HepG2 (cell line): ENCODE results near the gene SPANXN4. TPM values are rescaled to one million over a fixed set of nuclear protein-coding genes. Genes with fewer than 3 reads are reported as not detected.

Experiments used
- PTBP1 ChIP-seq: fragments of 200-400 bp; formaldehyde crosslinking; IDR thresholded peaks from 2 replicates; pipeline ENCODE4 v1.6.1; 2018; ENCODE audit warnings: low read length, low read depth; ENCODE audit not compliant: poor library complexity, severe bottlenecking
- XRCC5 ChIP-seq: fragments of 200-400 bp; formaldehyde crosslinking; optimal IDR thresholded peaks from 2 replicates; pipeline ENCODE3; 2017; ENCODE audit warnings: mild to moderate bottlenecking, low read length
- ZBTB34 ChIP-seq: sonication (generic); formaldehyde crosslinking; IDR thresholded peaks from 2 replicates; pipeline ENCODE4 v1.8.0; 2022; ENCODE audit warnings: mild to moderate bottlenecking, missing genetic modification reagents
- ZBTB43 ChIP-seq: sonication (generic); formaldehyde crosslinking; conservative IDR thresholded peaks from 2 replicates; pipeline ENCODE4 v1.4.0; 2020; ENCODE audit warnings: missing genetic modification reagents
- ZNF276 ChIP-seq: sonication (generic); formaldehyde crosslinking; IDR thresholded peaks from 2 replicates; pipeline ENCODE4 v1.4.0; 2020; ENCODE audit warnings: mild to moderate bottlenecking, low read depth, missing genetic modification reagents
- ZNF512 ChIP-seq: sonication (generic); formaldehyde crosslinking; IDR thresholded peaks from 2 replicates; pipeline ENCODE4 v1.4.0; 2020; ENCODE audit warnings: mild to moderate bottlenecking, missing genetic modification reagents
- polyA plus RNA-seq, 8 experiments: library from polyadenylated mRNA; depleted of rRNA in 3 of 8; stranded (reverse) in 7 of 8; unstranded in 1 of 8; fragments of >200 nt; fragmentation: Illumina TruSeq in 4 of 8; extraction: Trizol in 4 of 8; gene quantifications; 2 replicates each; pipeline versions ENCODE4 v1.2.1 to v1.2.3, GENCODE V29; 2011 to 2016; ENCODE audit warnings: low read depth in 4 of 8, missing spikeins in 1 of 8, mixed read lengths in 1 of 8; ENCODE audit not compliant: insufficient read depth in 1 of 8
- total RNA-seq, 5 experiments: library from RNA; depleted of rRNA; stranded (reverse); fragments of >200 nt; fragmentation: Illumina TruSeq; extraction: Trizol; gene quantifications; 2 replicates each; pipeline ENCODE4 v1.2.3, GENCODE V29; 2016; ENCODE audit warnings: low read depth in 1 of 5

The SPANXN4 gene
- total and polyA plus RNA-seq, 2 of the 13 experiments (the other 11 are each of a cell fraction or from before 2014, with no cell fraction given), result not detected

- TF ChIP-seq PTBP1 (no peak), ZNF276 (CRISPR knock-in tag) (no peak), ZNF512 (no peak), XRCC5 (no peak), ZBTB34 (no peak), ZBTB43 (no peak)
These were observed 56.8 kb downstream of the SPANXN4 start (continued) for GRCh38 chrX:143082537-143082936.
